Spleen (tissue), 11 donors: Measurements from ENCODE around the gene PXDN. TPM values are rescaled to one million over a fixed set of nuclear protein-coding genes. Genes with fewer than 3 reads are reported as not detected.

ENCODE experiments used
- DNase-seq: peaks from one replicate; pipeline ENCODE4 v3.0.0-alpha.2; 2020
- H3K27ac ChIP-seq, 8 donors: fragments of 200-600 bp; sonication (generic) in 7 of 8; 1 replicate in 4 of 8; 2 replicates in 4 of 8; pipeline versions ENCODE4 v1.5.0 to v1.8.0; 2016 to 2021; ENCODE audit warnings: inconsistent platforms in 4 of 8, mild to moderate bottlenecking in 4 of 8, moderate library complexity in 1 of 8
- H3K27me3 ChIP-seq, 7 donors: fragments of 200-600 bp; sonication (generic) in 6 of 7; replicated peaks in 1 of 7; 1 replicate in 4 of 7; 2 replicates in 3 of 7; pipeline versions ENCODE4 v1.5.0 to v1.8.0; 2016 to 2021; ENCODE audit warnings: inconsistent platforms in 3 of 7, mild to moderate bottlenecking in 1 of 7
- H3K36me3 ChIP-seq, 6 donors: fragments of 200-600 bp; sonication (generic) in 5 of 6; 1 replicate in 4 of 6; 2 replicates in 2 of 6; pipeline versions ENCODE4 v1.5.0 to v1.8.0; 2016 to 2021; ENCODE audit warnings: inconsistent platforms in 2 of 6
- H3K4me1 ChIP-seq, 6 donors: fragments of 200-600 bp; sonication (generic) in 5 of 6; 1 replicate in 3 of 6; 2 replicates in 3 of 6; pipeline versions ENCODE4 v1.5.0 to v1.8.0; 2016 to 2021; ENCODE audit warnings: inconsistent platforms in 3 of 6
- H3K4me3 ChIP-seq, 8 donors: fragments of 200-600 bp; sonication (generic) in 7 of 8; 1 replicate in 4 of 8; 2 replicates in 4 of 8; pipeline versions ENCODE4 v1.5.0 to v1.8.0; 2016 to 2021; ENCODE audit warnings: inconsistent platforms in 4 of 8, mild to moderate bottlenecking in 4 of 8, moderate library complexity in 2 of 8
- H3K9me3 ChIP-seq, 8 donors: fragments of 200-600 bp; sonication (generic) in 7 of 8; 1 replicate in 4 of 8; 2 replicates in 4 of 8; pipeline versions ENCODE4 v1.5.0 to v1.8.0; 2016 to 2021; ENCODE audit warnings: inconsistent platforms in 4 of 8
- CTCF ChIP-seq, 11 experiments: fragments of 200-600 bp in 7 of 11; fragments of 450-650 bp in 4 of 11; sonication (generic) in 4 of 11; IDR thresholded peaks in 8 of 11; conservative IDR thresholded peaks in 3 of 11; 1 replicate in 7 of 11; 2 replicates in 4 of 11; pipeline versions ENCODE4 v1.4.0 to v1.8.0; 2016 to 2021; ENCODE audit warnings: antibody characterized with exemption in 11 of 11, inconsistent platforms in 4 of 11, mild to moderate bottlenecking in 1 of 11
- POLR2A ChIP-seq, 3 donors: fragments of 450-650 bp; IDR thresholded peaks; one replicate each; pipeline ENCODE4 v1.5.1; 2017; ENCODE audit warnings: antibody characterized with exemption in 3 of 3, mild to moderate bottlenecking in 1 of 3
- POLR2AphosphoS5 ChIP-seq, 3 donors: sonication (generic); formaldehyde crosslinking; IDR thresholded peaks; one replicate each; pipeline ENCODE4 v1.5.1; 2017; ENCODE audit warnings: antibody characterized with exemption in 3 of 3
- WGBS, 5 donors: extraction: QIAGEN DNeasy Blood & Tissue Kit in 3 of 5; methylation state at CpG; one replicate each; pipeline versions ENCODE4 v1.1.5 to v1.1.7; 2013 to 2018; 5-methylcytosine and 5-hydroxymethylcytosine counted together
- intact Hi-C: fragments of 100-400 bp; cut with DNase I; formaldehyde crosslinking; loops from one replicate; pipeline ENCODE4 v1.15.0; 2023; ENCODE audit warnings: low total_unique reads
- polyA plus RNA-seq, 3 donors: library from polyadenylated mRNA; stranded (reverse); fragments of 200-250 nt; gene quantifications; one replicate each; pipeline ENCODE4 v1.2.1, GENCODE V29; 2013
- total RNA-seq, 7 donors: library from RNA; depleted of rRNA in 3 of 7; stranded (reverse); fragments of >200 nt in 3 of 7; fragmentation: NEBNext Ultra II Directional in 4 of 7; extraction: Animal tissue kit (Norgen Biotek cat#: 25700) in 4 of 7; gene quantifications; one replicate each; pipeline versions ENCODE4 v1.1.0 to v1.2.1, GENCODE V29; 2016 to 2021
- donor health status: healthy with polysubstance abuse.
- donor health status: DM: no; HTN: no; CAD: no; lungs with moderate emphysema.
- donor health status: DM: no; HTN: no; CAD: no.
- donor health status: Bipolar disorder and iron deficiency.
- donor health status: healthy.
- donor health status: DM: no; HTN: no; CAD: no.
- donor health status: DM: yes; HTN: yes; CAD: no.

The PXDN gene
- total and polyA plus RNA-seq, 10 donors, result 1.9 to 49.3 (median 30.8) TPM

GRCh38 chr2:1593371-1594122, 150.8 kb downstream of the PXDN start:
- Histone ChIP-seq H3K36me3 (no peaks in the 10 kb centered on the region), H3K9me3 (no peaks in the 10 kb centered on the region), H3K4me1 (peaks cover 0 to 21% (median 9%) of the 10 kb centered on the region in 6 donors), H3K4me3 (no peak overlapping the region), H3K27ac (peak overlapping the region in 6 of 8 donors; percentile 20 to 45 (median 34)), H3K27me3 (peaks cover 0 to 36% (median 7%) of the 10 kb centered on the region in 7 donors)
- no peak for TF ChIP-seq CTCF (IDR thresholded peaks at IDR 0.05 in 8 of 11, conservative IDR thresholded peaks at IDR 0.05 in 3 of 11)
- no peak for TF ChIP-seq POLR2A (IDR thresholded peaks at IDR 0.05)
- TF ChIP-seq POLR2AphosphoS5 (IDR thresholded peaks at IDR 0.05), result peak in 1 of 3 donors; percentile 46
- 67 to 85% (median 76%) methylated on average over 13 to 15 of the region's 15 CpGs for WGBS, 5 donors
- intact Hi-C loops, result loop anchor here (10.0 kb wide), 1 partner anchor 151 kb away; the partner anchor contains the start of gene PXDN
- peak; percentile 70 for DNase-seq

- peak; percentile 76 for DNase-seq
- H3K27ac ChIP-seq, result peak overlapping the region in 6 of 8 donors; percentile 7 to 51 (median 34)
- no peak overlapping the region for H3K4me3 ChIP-seq
- peaks cover 0 to 21% (median 9%) of the 10 kb centered on the region in 6 donors for H3K4me1 ChIP-seq
- 35 to 42% (median 40%) methylated on average over 27 to 28 of the region's 28 CpGs for WGBS, 5 donors
- H3K9me3 ChIP-seq, result no peaks in the 10 kb centered on the region
- H3K27me3 ChIP-seq, result peaks cover 0 to 41% (median 10%) of the 10 kb centered on the region in 7 donors
- intact Hi-C loops, result loop anchor here (10.0 kb wide), 1 partner anchor 153 kb away; the partner anchor contains the start of gene PXDN
- no peaks in the 10 kb centered on the region for H3K36me3 ChIP-seq
- TF ChIP-seq CTCF (IDR thresholded peaks at IDR 0.05 in 8 of 11, conservative IDR thresholded peaks at IDR 0.05 in 3 of 11), result peak in 9 of 11 experiments; percentile 6 to 58 (median 45)
- TF ChIP-seq POLR2AphosphoS5 (IDR thresholded peaks at IDR 0.05), result peak in 2 of 3 donors; percentile 76 to 80
- TF ChIP-seq POLR2A (IDR thresholded peaks at IDR 0.05), result no peak
These were observed 152.1 kb downstream of the PXDN start for GRCh38 chr2:1591978-1592907.

DNA sequence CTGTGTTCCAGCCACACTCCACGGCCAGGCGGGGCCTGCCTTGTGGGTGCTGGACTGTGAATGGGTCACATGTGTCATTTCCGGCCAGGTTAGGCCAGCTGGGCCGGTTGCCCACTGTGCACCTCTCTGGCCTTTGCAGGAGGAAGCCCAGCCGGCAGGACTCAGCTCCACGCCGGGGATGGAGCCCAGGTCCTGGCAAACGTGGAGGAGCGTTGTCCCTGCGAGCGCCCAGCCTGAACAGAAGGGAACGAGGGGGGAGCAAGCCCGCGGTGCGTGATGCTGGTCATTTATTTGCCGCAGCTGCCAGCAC, 152.9 kb downstream of the PXDN start:
- H3K9me3 ChIP-seq, result no peaks in the 10 kb centered on the region
- H3K4me1 ChIP-seq, result peaks cover 0 to 21% (median 9%) of the 10 kb centered on the region in 6 donors
- WGBS, 5 donors, result 67 to 75% (median 73%) methylated on average over 8 to 16 of the region's 16 CpGs
- no peaks in the 10 kb centered on the region for H3K36me3 ChIP-seq
- H3K4me3 ChIP-seq, result no peak overlapping the region
- no peak for DNase-seq
- TF ChIP-seq CTCF (IDR thresholded peaks at IDR 0.05 in 8 of 11, conservative IDR thresholded peaks at IDR 0.05 in 3 of 11) (no peak), POLR2AphosphoS5 (IDR thresholded peaks at IDR 0.05) (no peak), POLR2A (IDR thresholded peaks at IDR 0.05) (no peak)
- peaks cover 0 to 45% (median 10%) of the 10 kb centered on the region in 7 donors for H3K27me3 ChIP-seq
- intact Hi-C loops, result loop anchor here (10.0 kb wide), 1 partner anchor 153 kb away; the partner anchor contains the start of gene PXDN
- peak overlapping the region in 5 of 8 donors; percentile 24 to 51 (median 36) for H3K27ac ChIP-seq
